H1 (cell line): ENCODE results near the gene PSMD3. TPM values are rescaled to one million over a fixed set of nuclear protein-coding genes. Genes with fewer than 3 reads are reported as not detected.

Source experiments
- CTCF ChIA-PET: fragments of 300-600 bp; sonication (Branson Sonifier 250); formaldehyde crosslinking; loops from one replicate; lab custom pipeline; 2021; ENCODE audit not compliant: partially characterized antibody; lab: Charles Lee
- POLR2A ChIA-PET: fragments of 300-600 bp; sonication (Branson Sonifier 250); formaldehyde crosslinking; loops from one replicate; lab custom pipeline; 2021; ENCODE audit warnings: inconsistent platforms; ENCODE audit not compliant: partially characterized antibody; lab: Charles Lee
- DNase-seq, 2 experiments: peaks; one replicate each; pipeline versions ENCODE4 v3.0.0 to v3.0.0-alpha.2; 2010 to 2022; ENCODE audit warnings: low spot score in 2 of 2, low read depth in 1 of 2, mixed read lengths in 1 of 2
- FAIRE-seq: peaks from 2 replicates; lab custom pipeline; 2011; peaks lifted over from hg19 to GRCh38; lab: Jason Lieb, UNC
- H2AFZ ChIP-seq: 2 replicates; pipeline ENCODE4 v1.8.1; 2012; ENCODE audit warnings: low read length, inconsistent platforms
- H2AK5ac ChIP-seq: 2 replicates; pipeline ENCODE4 v1.6.1; 2013; ENCODE audit warnings: low read depth, low read length
- H2BK120ac ChIP-seq: replicated peaks from 2 replicates; pipeline ENCODE3; 2013; ENCODE audit warnings: low read depth, low read length, inconsistent platforms
- H2BK12ac ChIP-seq: 2 replicates; pipeline ENCODE4 v1.6.1; 2013; ENCODE audit warnings: low read depth, low read length
- H2BK15ac ChIP-seq: 2 replicates; pipeline ENCODE4 v1.6.1; 2013; ENCODE audit warnings: low read length
- H2BK20ac ChIP-seq: 2 replicates; pipeline ENCODE4 v1.6.1; 2013; ENCODE audit warnings: low read length
- H2BK5ac ChIP-seq: 2 replicates; pipeline ENCODE4 v1.6.1; 2013; ENCODE audit warnings: low read depth, low read length
- H3K14ac ChIP-seq: 2 replicates; pipeline ENCODE4 v1.6.1; 2013; ENCODE audit warnings: inconsistent platforms; ENCODE audit not compliant: insufficient read length
- H3K18ac ChIP-seq: 2 replicates; pipeline ENCODE4 v1.6.1; 2013; ENCODE audit warnings: low read length; ENCODE audit errors: extremely low read depth
- H3K23ac ChIP-seq: 2 replicates; pipeline ENCODE4 v1.6.1; 2013; ENCODE audit warnings: inconsistent platforms; ENCODE audit not compliant: insufficient read length
- H3K23me2 ChIP-seq: 2 replicates; pipeline ENCODE4 v1.6.1; 2013; ENCODE audit warnings: low read depth, low read length
- H3K27ac ChIP-seq: 2 replicates; pipeline ENCODE4 v1.6.1; 2011; ENCODE audit warnings: low read depth, low read length, inconsistent platforms
- H3K27me3 ChIP-seq, 4 experiments: replicated peaks in 1 of 4; 1 replicate in 1 of 4; 2 replicates in 3 of 4; pipeline versions ENCODE4 v1.6.1 to v1.8.1; 2011 to 2013; ENCODE audit warnings: low read length in 3 of 4, mild to moderate bottlenecking in 3 of 4, inconsistent platforms in 2 of 4, mixed read lengths in 2 of 4, moderate library complexity in 1 of 4; ENCODE audit not compliant: control insufficient read depth in 3 of 4, insufficient read depth in 3 of 4; ENCODE audit errors: extremely low read depth in 1 of 4
- H3K36me3 ChIP-seq, 4 experiments: 2 replicates each; pipeline versions ENCODE4 v1.6.1 to v1.8.1; 2011 to 2013; ENCODE audit warnings: mild to moderate bottlenecking in 4 of 4, low read length in 3 of 4, moderate library complexity in 2 of 4, control low read depth in 1 of 4, inconsistent platforms in 1 of 4; ENCODE audit not compliant: insufficient read depth in 4 of 4, control insufficient read depth in 2 of 4
- H3K4ac ChIP-seq: replicated peaks from 2 replicates; pipeline ENCODE3; 2013; ENCODE audit warnings: low read length, low read depth, mixed read lengths, inconsistent platforms; ENCODE audit not compliant: insufficient read length
- H3K4me1 ChIP-seq, 4 experiments: replicated peaks in 1 of 4; 1 replicate in 1 of 4; 2 replicates in 3 of 4; pipeline versions ENCODE4 v1.6.1 to v1.8.1; 2011 to 2013; ENCODE audit warnings: low read length in 3 of 4, inconsistent platforms in 2 of 4, mixed read lengths in 1 of 4; ENCODE audit not compliant: insufficient read depth in 4 of 4, control insufficient read depth in 3 of 4
- H3K4me2 ChIP-seq, 2 experiments: 2 replicates each; pipeline versions ENCODE4 v1.6.1 to v1.8.1; 2011 to 2013; ENCODE audit warnings: low read depth in 2 of 2, low read length in 2 of 2, control low read depth in 1 of 2, inconsistent platforms in 1 of 2, mild to moderate bottlenecking in 1 of 2; ENCODE audit not compliant: insufficient read depth in 1 of 2
- H3K4me3 ChIP-seq, 4 experiments: fragments of 200-600, 300-600 bp in 1 of 4; sonication (generic), shearing (Covaris generic), sonication (Bioruptor Twin) in 1 of 4; 2 replicates each; pipeline versions ENCODE4 v1.5.1 to v1.8.1; 2011 to 2016; ENCODE audit warnings: low read length in 4 of 4, low read depth in 3 of 4, control low read depth in 2 of 4, inconsistent platforms in 2 of 4, mild to moderate bottlenecking in 2 of 4, mixed read lengths in 1 of 4, moderate library complexity in 1 of 4; ENCODE audit not compliant: insufficient read depth in 2 of 4; ENCODE audit errors: extremely low read depth in 1 of 4
- H3K56ac ChIP-seq: replicated peaks from 2 replicates; pipeline ENCODE3; 2013; ENCODE audit warnings: low read depth, mild to moderate bottlenecking, mixed read lengths, low read length, inconsistent platforms; ENCODE audit not compliant: insufficient read length
- H3K79me1 ChIP-seq: 2 replicates; pipeline ENCODE4 v1.6.1; 2013; ENCODE audit warnings: low read depth, low read length, control low read depth
- H3K79me2 ChIP-seq, 2 experiments: 2 replicates each; pipeline versions ENCODE4 v1.6.1 to v1.8.1; 2012 to 2013; ENCODE audit warnings: low read length in 2 of 2, mild to moderate bottlenecking in 2 of 2, inconsistent platforms in 1 of 2; ENCODE audit not compliant: insufficient read depth in 2 of 2, control insufficient read depth in 1 of 2
- H3K9ac ChIP-seq, 4 experiments: replicated peaks in 1 of 4; 1 replicate in 1 of 4; 2 replicates in 3 of 4; pipeline versions ENCODE4 v1.6.1 to v1.8.1; 2011 to 2013; ENCODE audit warnings: low read depth in 3 of 4, low read length in 3 of 4, control low read depth in 2 of 4, mild to moderate bottlenecking in 2 of 4, moderate library complexity in 2 of 4, inconsistent platforms in 1 of 4; ENCODE audit errors: extremely low read depth in 1 of 4
- H3K9me3 ChIP-seq, 2 experiments: 2 replicates each; pipeline versions ENCODE4 v1.6.1 to v1.8.1; 2012 to 2013; ENCODE audit warnings: mild to moderate bottlenecking in 2 of 2, moderate library complexity in 2 of 2, control low read depth in 1 of 2, inconsistent platforms in 1 of 2, low read depth in 1 of 2, low read length in 1 of 2, mixed read lengths in 1 of 2; ENCODE audit not compliant: insufficient read depth in 2 of 2
- H4K20me1 ChIP-seq, 2 experiments: replicated peaks in 1 of 2; 2 replicates each; pipeline versions ENCODE3 to v1.8.1; 2011 to 2013; ENCODE audit warnings: inconsistent platforms in 2 of 2, low read length in 2 of 2, mild to moderate bottlenecking in 1 of 2; ENCODE audit not compliant: insufficient read depth in 2 of 2, control insufficient read depth in 1 of 2
- H4K5ac ChIP-seq: 2 replicates; pipeline ENCODE4 v1.6.1; 2013; ENCODE audit warnings: low read length, low read depth, mixed read lengths, inconsistent platforms; ENCODE audit not compliant: insufficient read length
- H4K8ac ChIP-seq: 2 replicates; pipeline ENCODE4 v1.8.0; 2013; ENCODE audit warnings: mild to moderate bottlenecking, moderate library complexity, low read length, inconsistent platforms; ENCODE audit not compliant: insufficient read depth; ENCODE audit errors: extremely low read depth
- H4K91ac ChIP-seq: replicated peaks from 2 replicates; pipeline ENCODE3; 2013; ENCODE audit warnings: low read length, mixed read lengths, inconsistent platforms; ENCODE audit not compliant: insufficient read length
- CHD2 ChIP-seq: IDR thresholded peaks from 2 replicates; pipeline ENCODE4 v1.6.1; 2012; ENCODE audit warnings: low read length, improper control_type of control experiment
- E2F6 ChIP-seq: IDR thresholded peaks from 2 replicates; pipeline ENCODE4 v1.6.1; 2012; ENCODE audit warnings: inconsistent platforms
- GTF2F1 ChIP-seq: IDR thresholded peaks from 2 replicates; pipeline ENCODE4 v1.6.1; 2012; ENCODE audit warnings: low read depth, low read length, improper control_type of control experiment, borderline replicate concordance
- SIRT6 ChIP-seq: IDR thresholded peaks from one replicate; pipeline ENCODE4 v1.7.1; 2012; ENCODE audit warnings: low read length, inconsistent platforms
- WGBS, 2 experiments: shearing (Covaris generic) in 1 of 2; methylation state at CpG; one replicate each; pipeline versions ENCODE4 v1.1.6 to v1.1.7; 2013 to 2015; ENCODE audit warnings: low lambda C conversion rate in 2 of 2, mixed read lengths in 2 of 2, inconsistent platforms in 1 of 2, low coverage in 1 of 2, missing lambda C conversion rate in 1 of 2; ENCODE audit not compliant: insufficient replicate concordance in 2 of 2, insufficient coverage in 1 of 2, insufficient read length in 1 of 2; ENCODE audit errors: extremely low coverage in 1 of 2, missing lambda C conversion rate in 1 of 2; 5-methylcytosine and 5-hydroxymethylcytosine counted together
- polyA plus RNA-seq, 7 experiments: library from polyadenylated mRNA; depleted of rRNA in 3 of 7; stranded (reverse) in 5 of 7; unstranded in 2 of 7; fragments of >200 nt in 5 of 7; fragments of 200-250 nt in 2 of 7; gene quantifications; 1 replicate in 5 of 7; 2 replicates in 1 of 7; 4 replicates in 1 of 7; pipeline versions ENCODE4 v1.2.1 to v1.2.3, GENCODE V29; 2011 to 2013; ENCODE audit warnings: missing spikeins in 2 of 7, mixed read lengths in 2 of 7
- total RNA-seq: library from RNA; stranded (reverse); fragmentation: NEBNext Ultra II Directional; extraction: Animal tissue kit (Norgen Biotek cat#: 25700); gene quantifications from 2 replicates; pipeline ENCODE4 v1.2.1, GENCODE V29; 2021

Gene PSMD3
- total and polyA plus RNA-seq, 2 of the 8 experiments (the other 6 are each of a cell fraction or from before 2014, with no cell fraction given) = 151 to 198 TPM

GRCh38 chr17:39975801-39976200, 4.8 kb upstream of the PSMD3 start:
- TF ChIP-seq SIRT6 = no peak
- no peak for TF ChIP-seq E2F6
- TF ChIP-seq GTF2F1 = no peak
- TF ChIP-seq CHD2 = no peak
- Histone ChIP-seq H3K18ac (no peak overlapping the region), H2AFZ (peak overlapping the region; percentile 84; the same call in 1 of the 2 replicates), H3K56ac (no peak overlapping the region), H3K4ac (no peak overlapping the region), H3K79me2 (no peaks in the 10 kb centered on the region), H3K4me3 (no peak overlapping the region), H3K14ac (no peak overlapping the region), H4K20me1 (no peaks in the 10 kb centered on the region), H3K23ac (no peak overlapping the region), H4K91ac (no peak overlapping the region), H3K27me3 (peaks cover 0 to 2% (median 0%) of the 10 kb centered on the region in 4 experiments; a peak in 1 of 7 replicates), H3K4me2 (no peak overlapping the region), H3K23me2 (peaks cover 6% of the 10 kb centered on the region), H3K36me3 (no peaks in the 10 kb centered on the region), H2BK120ac (no peak overlapping the region), H3K79me1 (no peaks in the 10 kb centered on the region), H2BK20ac (no peak overlapping the region), H4K5ac (no peak overlapping the region), H2BK15ac (no peak overlapping the region), H3K9me3 (no peaks in the 10 kb centered on the region), H4K8ac (no peak overlapping the region), H3K4me1 (peaks cover 0 to 6% (median 3%) of the 10 kb centered on the region in 4 experiments; a peak in 4 of 7 replicates), H3K27ac (no peak overlapping the region), H2AK5ac (no peak overlapping the region), H3K9ac (no peak overlapping the region), H2BK12ac (no peak overlapping the region), H2BK5ac (no peak overlapping the region)
- POLR2A ChIA-PET = interaction anchor here (0.7 to 1.0 kb wide), 2 partner anchors 12 to 17 kb away, joined by 3 read pairs; no protein-coding TSS in a partner anchor
- 91% methylated on average over 4 of the region's 4 CpGs; no CpG with 5 or more reads in 1 of the 2 experiments for WGBS, 2 experiments
- CTCF ChIA-PET = interaction anchor here (1.1 to 11.9 kb wide), 4 partner anchors 9 to 43 kb away, joined by 3 to 96 read pairs (median 6); partner anchors contain the start of gene GSDMA
- DNase-seq (no peak), FAIRE-seq (no peak)
